ENCODE measurements around the gene LRRC49.
A peak's percentile ranks its signal among the peaks of the same experiment; 100 is the strongest.

LRRC49 gene

GRCh38 chr15:70859322-70859908 lies 33.2 kb upstream of the LRRC49 start:
- TF ChIP-seq, protein P1, sequence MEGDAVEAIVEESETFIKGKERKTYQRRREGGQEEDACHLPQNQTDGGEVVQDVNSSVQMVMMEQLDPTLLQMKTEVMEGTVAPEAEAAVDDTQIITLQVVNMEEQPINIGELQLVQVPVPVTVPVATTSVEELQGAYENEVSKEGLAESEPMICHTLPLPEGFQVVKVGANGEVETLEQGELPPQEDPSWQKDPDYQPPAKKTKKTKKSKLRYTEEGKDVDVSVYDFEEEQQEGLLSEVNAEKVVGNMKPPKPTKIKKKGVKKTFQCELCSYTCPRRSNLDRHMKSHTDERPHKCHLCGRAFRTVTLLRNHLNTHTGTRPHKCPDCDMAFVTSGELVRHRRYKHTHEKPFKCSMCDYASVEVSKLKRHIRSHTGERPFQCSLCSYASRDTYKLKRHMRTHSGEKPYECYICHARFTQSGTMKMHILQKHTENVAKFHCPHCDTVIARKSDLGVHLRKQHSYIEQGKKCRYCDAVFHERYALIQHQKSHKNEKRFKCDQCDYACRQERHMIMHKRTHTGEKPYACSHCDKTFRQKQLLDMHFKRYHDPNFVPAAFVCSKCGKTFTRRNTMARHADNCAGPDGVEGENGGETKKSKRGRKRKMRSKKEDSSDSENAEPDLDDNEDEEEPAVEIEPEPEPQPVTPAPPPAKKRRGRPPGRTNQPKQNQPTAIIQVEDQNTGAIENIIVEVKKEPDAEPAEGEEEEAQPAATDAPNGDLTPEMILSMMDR (IDR thresholded peaks at IDR 0.05; ENCODE audit: insufficient read depth, low read depth, low read length, missing control alignments): no peak
- no peak overlapping the region for H3K4me3 ChIP-seq (ENCODE audit: low read length)

GRCh38 chr15:70859998-70860397 lies 32.6 kb upstream of the LRRC49 start:
- H3K4me3 ChIP-seq (ENCODE audit: low read length): no peak overlapping the region
- TF ChIP-seq, protein P1 (IDR thresholded peaks at IDR 0.05; ENCODE audit: insufficient read depth, low read depth, low read length, missing control alignments): no peak

More at GRCh38 chr15:70859322-70859908, 33.2 kb upstream of the LRRC49 start:
- DNase-seq (ENCODE audit: low read depth): no peak

DNA sequence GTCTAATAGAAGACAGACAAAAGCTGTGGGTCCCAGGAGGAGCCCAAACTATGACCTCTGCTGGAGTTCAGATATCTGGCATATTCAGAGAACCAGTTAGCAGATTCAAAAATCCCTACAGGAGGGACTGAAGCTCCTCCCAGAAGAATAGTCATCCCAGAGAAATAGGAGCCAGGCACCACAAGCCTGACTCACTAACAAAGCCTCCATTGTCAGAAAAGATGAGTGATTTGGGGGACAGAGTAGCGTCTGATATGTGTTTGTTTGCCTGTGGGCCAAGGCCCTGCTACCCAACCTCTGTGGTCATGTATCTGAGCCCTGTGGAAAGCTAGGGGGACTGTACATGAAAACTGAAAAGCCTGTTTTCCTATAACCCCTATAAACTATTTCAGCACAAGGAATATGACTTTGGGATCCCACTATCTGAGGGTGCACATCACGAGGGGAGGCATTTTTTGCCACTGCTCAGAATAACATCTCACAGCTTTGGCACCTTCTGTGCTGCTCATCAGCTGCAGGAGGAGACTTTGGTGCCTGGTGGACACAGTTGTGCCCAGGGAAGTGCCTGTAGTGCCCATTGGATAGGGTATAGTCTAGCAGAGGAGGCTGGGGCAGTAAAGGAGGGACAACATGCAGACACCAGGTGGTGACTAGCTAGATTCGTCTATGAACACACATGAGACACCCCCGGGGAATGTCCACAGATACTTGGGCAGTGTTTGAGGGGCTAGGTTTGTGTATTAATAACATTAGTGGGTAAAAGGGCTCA lies 29.0 kb upstream of the LRRC49 start:
- TF ChIP-seq, protein P1 (IDR thresholded peaks at IDR 0.05; ENCODE audit: insufficient read depth, low read depth, low read length, missing control alignments): no peak
- H3K4me3 ChIP-seq (ENCODE audit: low read length): no peak overlapping the region
- DNase-seq (ENCODE audit: low read depth): peak; percentile 90

More at GRCh38 chr15:70859998-70860397, 32.6 kb upstream of the LRRC49 start:
- no peak for DNase-seq (ENCODE audit: low read depth)

GRCh38 chr15:70866982-70867641 lies 25.5 kb upstream of the LRRC49 start:
- TF ChIP-seq, protein P1 (IDR thresholded peaks at IDR 0.05; ENCODE audit: insufficient read depth, low read depth, low read length, missing control alignments): no peak
- no peak overlapping the region for H3K4me3 ChIP-seq (ENCODE audit: low read length)
- DNase-seq (ENCODE audit: low read depth): no peak

DNA sequence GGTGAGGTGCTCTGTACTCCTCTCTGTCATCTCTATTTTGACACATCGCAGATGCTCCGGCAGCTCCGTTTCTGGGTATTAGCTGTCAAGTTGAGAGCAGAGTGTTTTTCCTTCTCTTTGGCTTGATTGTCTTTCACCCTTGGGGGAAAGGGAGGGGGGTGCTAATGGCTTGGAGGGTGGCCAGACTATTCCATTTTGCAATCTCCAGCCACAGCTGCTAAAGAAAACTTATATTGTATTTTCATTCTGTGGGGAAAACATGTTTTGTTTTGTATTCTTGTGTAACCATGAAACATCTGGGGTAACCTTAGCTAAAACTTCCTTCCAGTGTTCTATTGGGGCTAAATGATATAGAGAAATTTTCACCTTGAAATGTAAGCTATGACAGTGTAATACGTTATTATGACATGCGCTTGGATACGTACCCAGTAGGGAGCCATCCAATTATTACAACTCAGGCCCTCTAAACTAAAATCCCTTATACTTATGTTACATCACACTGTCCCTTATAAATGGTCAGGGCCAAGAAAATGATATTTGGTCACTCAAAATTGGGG lies 24.6 kb upstream of the LRRC49 start:
- peak; percentile 23 for DNase-seq (ENCODE audit: low read depth)
- H3K4me3 ChIP-seq (ENCODE audit: low read length): no peak overlapping the region
- TF ChIP-seq, protein P1 (IDR thresholded peaks at IDR 0.05; ENCODE audit: insufficient read depth, low read depth, low read length, missing control alignments): no peak

GRCh38 chr15:70869346-70869745 lies 23.3 kb upstream of the LRRC49 start:
- H3K4me3 ChIP-seq (ENCODE audit: low read length): no peak overlapping the region
- TF ChIP-seq, protein P1 (IDR thresholded peaks at IDR 0.05; ENCODE audit: insufficient read depth, low read depth, low read length, missing control alignments): no peak
- DNase-seq (ENCODE audit: low read depth): no peak

Data from epithelial cell of esophagus (primary cell).